ENCODE results near the gene ZNF689. TPM values are rescaled to one million over a fixed set of nuclear protein-coding genes. Genes with fewer than 3 reads are reported as not detected.

Gene ZNF689
- total RNA-seq, 3 donors from 2014 or later: 7.0 to 15.4 (median 12.8) TPM

GRCh38 chr16:30656388-30656787 lies 46.2 kb upstream of the ZNF689 start:
- intact Hi-C loops (cut with DNase I; ENCODE audit: low total_unique reads): no loop called here
- TF ChIP-seq POLR2AphosphoS5 (IDR thresholded peaks at IDR 0.05): no peak
- TF ChIP-seq, protein P1, sequence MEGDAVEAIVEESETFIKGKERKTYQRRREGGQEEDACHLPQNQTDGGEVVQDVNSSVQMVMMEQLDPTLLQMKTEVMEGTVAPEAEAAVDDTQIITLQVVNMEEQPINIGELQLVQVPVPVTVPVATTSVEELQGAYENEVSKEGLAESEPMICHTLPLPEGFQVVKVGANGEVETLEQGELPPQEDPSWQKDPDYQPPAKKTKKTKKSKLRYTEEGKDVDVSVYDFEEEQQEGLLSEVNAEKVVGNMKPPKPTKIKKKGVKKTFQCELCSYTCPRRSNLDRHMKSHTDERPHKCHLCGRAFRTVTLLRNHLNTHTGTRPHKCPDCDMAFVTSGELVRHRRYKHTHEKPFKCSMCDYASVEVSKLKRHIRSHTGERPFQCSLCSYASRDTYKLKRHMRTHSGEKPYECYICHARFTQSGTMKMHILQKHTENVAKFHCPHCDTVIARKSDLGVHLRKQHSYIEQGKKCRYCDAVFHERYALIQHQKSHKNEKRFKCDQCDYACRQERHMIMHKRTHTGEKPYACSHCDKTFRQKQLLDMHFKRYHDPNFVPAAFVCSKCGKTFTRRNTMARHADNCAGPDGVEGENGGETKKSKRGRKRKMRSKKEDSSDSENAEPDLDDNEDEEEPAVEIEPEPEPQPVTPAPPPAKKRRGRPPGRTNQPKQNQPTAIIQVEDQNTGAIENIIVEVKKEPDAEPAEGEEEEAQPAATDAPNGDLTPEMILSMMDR (IDR thresholded peaks at IDR 0.05): no peak
- no peak for TF ChIP-seq POLR2A (IDR thresholded peaks at IDR 0.05)
- Histone ChIP-seq H3K27ac (peak overlapping the region; percentile 97 to 99), H3K4me1 (peaks cover 5 to 13% of the 10 kb centered on the region in 2 donors), H3K36me3 (no peaks in the 10 kb centered on the region), H3K27me3 (no peaks in the 10 kb centered on the region), H3K4me3 (no peak overlapping the region), H3K9me3 (no peaks in the 10 kb centered on the region)
- no peak for DNase-seq (ENCODE audit: low spot score in 2 of 2)

GRCh38 chr16:30655815-30656347 lies 45.7 kb upstream of the ZNF689 start:
- Histone ChIP-seq H3K27ac (peak overlapping the region in 1 of 2 donors; percentile 13), H3K4me1 (peaks cover under 1 to 8% of the 10 kb centered on the region in 2 donors), H3K4me3 (no peak overlapping the region), H3K9me3 (no peaks in the 10 kb centered on the region), H3K27me3 (no peaks in the 10 kb centered on the region), H3K36me3 (no peaks in the 10 kb centered on the region)
- TF ChIP-seq, protein P1 (IDR thresholded peaks at IDR 0.05): no peak
- intact Hi-C loops (cut with DNase I; ENCODE audit: low total_unique reads): loop anchor here (1.0 kb wide), 1 partner anchor 39 kb away; no protein-coding TSS in a partner anchor
- no peak for DNase-seq (ENCODE audit: low spot score in 2 of 2)

DNA sequence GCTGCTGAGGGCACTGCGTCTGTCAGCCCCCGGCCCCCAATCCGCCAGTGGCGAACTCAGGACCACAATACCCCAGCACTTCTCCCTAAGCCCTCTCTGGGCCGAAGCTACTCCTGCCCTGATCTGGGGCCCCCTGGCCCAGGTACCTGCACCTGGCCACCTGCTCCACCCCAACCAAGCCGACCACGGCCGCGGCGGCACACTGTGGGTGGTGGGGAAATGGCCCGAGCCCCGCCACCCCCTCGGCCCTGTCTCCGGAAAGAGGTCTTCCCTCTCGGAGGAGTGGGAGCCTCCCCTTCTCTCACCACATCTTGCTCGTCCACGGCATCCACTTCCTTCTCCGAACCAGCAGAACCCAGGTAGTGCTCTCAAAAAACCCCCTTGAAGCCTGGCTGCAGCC lies 44.7 kb upstream of the ZNF689 start:
- TF ChIP-seq POLR2AphosphoS5 (IDR thresholded peaks at IDR 0.05) (no peak), POLR2A (IDR thresholded peaks at IDR 0.05) (no peak)
- TF ChIP-seq, protein P1 (IDR thresholded peaks at IDR 0.05): no peak
- Histone ChIP-seq H3K27ac (no peak overlapping the region), H3K36me3 (no peaks in the 10 kb centered on the region), H3K4me1 (peaks cover 0 to 5% of the 10 kb centered on the region in 2 donors), H3K27me3 (no peaks in the 10 kb centered on the region), H3K4me3 (no peak overlapping the region), H3K9me3 (no peaks in the 10 kb centered on the region)
- intact Hi-C loops (cut with DNase I; ENCODE audit: low total_unique reads): loop anchor here (1.0 kb wide), 1 partner anchor 40 kb away; no protein-coding TSS in a partner anchor
- no peak for DNase-seq (ENCODE audit: low spot score in 2 of 2)

DNA sequence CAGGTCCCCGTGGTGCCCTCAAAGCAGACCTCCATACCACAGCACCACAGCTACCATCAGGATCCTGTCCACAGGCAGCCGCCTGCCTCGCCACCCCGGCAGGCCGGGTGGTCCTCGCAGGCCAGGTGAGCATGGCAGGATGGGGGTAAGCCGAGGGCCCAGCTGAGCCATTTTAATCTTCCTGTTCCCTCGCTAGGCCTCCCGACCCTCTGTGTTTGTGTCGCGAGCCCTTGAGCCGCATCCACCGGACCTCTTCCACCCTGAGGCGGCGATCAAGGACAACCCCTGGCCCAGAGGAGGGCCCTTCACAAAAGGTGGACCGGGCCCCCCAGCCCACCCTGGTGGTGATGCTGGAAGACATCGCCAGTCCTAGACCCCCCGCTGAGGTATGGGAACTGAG lies 42.5 kb upstream of the ZNF689 start:
- H3K36me3 ChIP-seq: no peaks in the 10 kb centered on the region
- DNase-seq (ENCODE audit: low spot score in 2 of 2): no peak
- peaks cover 0 to 5% of the 10 kb centered on the region in 2 donors for H3K4me1 ChIP-seq
- TF ChIP-seq, protein P1 (IDR thresholded peaks at IDR 0.05): no peak
- no peak for TF ChIP-seq POLR2A (IDR thresholded peaks at IDR 0.05)
- no peak for TF ChIP-seq POLR2AphosphoS5 (IDR thresholded peaks at IDR 0.05)
- intact Hi-C loops (cut with DNase I; ENCODE audit: low total_unique reads): no loop called here
- H3K9me3 ChIP-seq: no peaks in the 10 kb centered on the region
- no peak overlapping the region for H3K4me3 ChIP-seq
- peak overlapping the region; percentile 36 for H3K27ac ChIP-seq
- no peaks in the 10 kb centered on the region for H3K27me3 ChIP-seq

DNA sequence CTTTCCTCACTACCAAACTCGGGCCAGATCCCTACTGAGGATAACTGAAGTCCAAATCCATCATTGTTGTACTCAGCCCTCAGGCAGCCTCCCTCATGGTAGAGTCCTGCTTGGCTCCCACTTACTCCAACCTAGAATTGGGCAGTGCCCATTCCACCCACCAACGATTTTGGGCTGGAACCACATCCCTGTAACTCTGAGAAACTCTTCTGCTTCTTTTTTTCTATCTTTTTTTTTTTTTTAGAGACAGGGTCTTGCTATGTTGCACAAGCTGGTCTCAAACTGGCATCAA lies 41.8 kb upstream of the ZNF689 start:
- DNase-seq (ENCODE audit: low spot score in 2 of 2): no peak
- H3K36me3 ChIP-seq: no peaks in the 10 kb centered on the region
- no peaks in the 10 kb centered on the region for H3K27me3 ChIP-seq
- H3K9me3 ChIP-seq: no peaks in the 10 kb centered on the region
- H3K4me3 ChIP-seq: peak overlapping the region; percentile 74 to 88 (median 84)
- peak overlapping the region; percentile 91 to 93 for H3K27ac ChIP-seq
- H3K4me1 ChIP-seq: peaks cover 0 to 1% of the 10 kb centered on the region in 2 donors
- intact Hi-C loops (cut with DNase I; ENCODE audit: low total_unique reads): no loop called here
- TF ChIP-seq POLR2A (IDR thresholded peaks at IDR 0.05) (no peak), POLR2AphosphoS5 (IDR thresholded peaks at IDR 0.05) (no peak)
- TF ChIP-seq, protein P1 (IDR thresholded peaks at IDR 0.05): no peak
